GM12874 (cell line): ENCODE results near the gene CFDP1.

Experiments
- TF ChIP-seq, protein P1 (sequence below): IDR thresholded peaks from 2 replicates; pipeline ENCODE4 v1.5.1; 2011; ENCODE audit warnings: low read depth, mild to moderate bottlenecking, control low read depth, low read length, moderate library complexity; ENCODE audit not compliant: insufficient read depth

CFDP1 gene

GRCh38 chr16:75371171-75371570 is 62.1 kb downstream of the CFDP1 start:
- TF ChIP-seq, protein P1, sequence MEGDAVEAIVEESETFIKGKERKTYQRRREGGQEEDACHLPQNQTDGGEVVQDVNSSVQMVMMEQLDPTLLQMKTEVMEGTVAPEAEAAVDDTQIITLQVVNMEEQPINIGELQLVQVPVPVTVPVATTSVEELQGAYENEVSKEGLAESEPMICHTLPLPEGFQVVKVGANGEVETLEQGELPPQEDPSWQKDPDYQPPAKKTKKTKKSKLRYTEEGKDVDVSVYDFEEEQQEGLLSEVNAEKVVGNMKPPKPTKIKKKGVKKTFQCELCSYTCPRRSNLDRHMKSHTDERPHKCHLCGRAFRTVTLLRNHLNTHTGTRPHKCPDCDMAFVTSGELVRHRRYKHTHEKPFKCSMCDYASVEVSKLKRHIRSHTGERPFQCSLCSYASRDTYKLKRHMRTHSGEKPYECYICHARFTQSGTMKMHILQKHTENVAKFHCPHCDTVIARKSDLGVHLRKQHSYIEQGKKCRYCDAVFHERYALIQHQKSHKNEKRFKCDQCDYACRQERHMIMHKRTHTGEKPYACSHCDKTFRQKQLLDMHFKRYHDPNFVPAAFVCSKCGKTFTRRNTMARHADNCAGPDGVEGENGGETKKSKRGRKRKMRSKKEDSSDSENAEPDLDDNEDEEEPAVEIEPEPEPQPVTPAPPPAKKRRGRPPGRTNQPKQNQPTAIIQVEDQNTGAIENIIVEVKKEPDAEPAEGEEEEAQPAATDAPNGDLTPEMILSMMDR: no peak

DNA sequence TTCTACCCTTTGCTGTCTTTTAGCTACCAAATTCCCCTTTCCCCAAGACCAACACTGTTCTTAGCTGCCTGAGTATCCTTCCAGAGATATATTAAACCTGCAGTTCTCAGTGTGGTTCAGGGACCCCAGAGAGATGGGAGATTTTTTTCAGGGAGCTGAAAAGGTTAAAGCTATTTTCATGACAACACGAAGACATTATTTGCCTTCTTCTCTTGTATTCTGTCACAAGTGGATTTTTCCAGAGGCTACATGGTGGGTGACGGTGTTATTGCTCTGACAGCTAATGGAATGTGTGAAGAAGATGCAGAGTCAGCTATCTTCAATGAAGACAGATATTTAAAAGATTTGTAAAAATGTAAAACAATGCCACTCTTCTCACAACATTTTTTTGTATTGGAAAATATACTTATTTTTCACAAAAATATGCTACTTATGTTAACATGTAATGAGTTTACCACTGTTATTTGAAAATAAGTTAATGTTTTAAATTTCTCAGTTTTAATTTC is 69.0 kb downstream of the CFDP1 start:
- TF ChIP-seq, protein P1: no peak

- TF ChIP-seq, protein P1: no peak
These were observed 70.5 kb downstream of the CFDP1 start for GRCh38 chr16:75362846-75363245.

GRCh38 chr16:75361936-75362335 is 71.4 kb downstream of the CFDP1 start:
- TF ChIP-seq, protein P1: no peak

GRCh38 chr16:75354170-75354569 is 79.1 kb downstream of the CFDP1 start:
- TF ChIP-seq, protein P1: no peak

DNA sequence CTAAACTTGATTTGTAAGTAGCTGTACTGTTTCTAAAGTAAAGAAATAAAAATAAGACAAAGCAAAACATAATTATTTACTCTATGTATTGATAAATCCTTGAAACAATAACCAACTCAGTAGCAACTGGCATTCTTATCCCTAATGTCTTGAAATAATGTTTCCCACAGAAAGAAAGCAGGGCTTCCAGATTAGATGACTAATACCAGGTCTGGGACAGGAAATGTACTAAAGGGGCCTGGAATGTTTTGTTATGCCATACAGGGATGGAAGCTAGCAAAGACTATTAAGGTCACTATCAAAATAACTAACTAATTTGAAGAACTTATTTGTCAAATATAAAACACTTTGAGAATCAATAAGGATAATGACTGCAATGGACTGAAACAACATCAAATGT is 82.1 kb downstream of the CFDP1 start:
- TF ChIP-seq, protein P1: no peak

DNA sequence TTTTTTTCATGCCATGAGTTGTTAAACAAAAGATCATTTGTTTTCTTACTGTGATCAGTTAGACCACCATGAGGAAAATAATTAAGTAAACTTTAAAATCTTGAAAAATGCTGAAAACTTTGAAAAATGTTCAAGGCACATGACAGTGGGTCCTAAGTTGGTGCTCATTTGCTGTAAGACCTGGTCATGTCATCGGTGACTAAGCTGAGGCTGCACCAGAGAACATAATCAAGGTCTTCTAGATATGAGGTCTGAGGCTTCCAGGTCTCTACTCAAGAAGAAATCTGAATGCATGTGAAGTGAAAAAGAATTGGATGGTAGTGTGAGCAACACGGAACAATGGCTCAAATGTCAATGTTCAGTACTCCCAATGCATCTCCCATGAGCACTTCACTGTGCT is 87.6 kb downstream of the CFDP1 start:
- TF ChIP-seq, protein P1: no peak

DNA sequence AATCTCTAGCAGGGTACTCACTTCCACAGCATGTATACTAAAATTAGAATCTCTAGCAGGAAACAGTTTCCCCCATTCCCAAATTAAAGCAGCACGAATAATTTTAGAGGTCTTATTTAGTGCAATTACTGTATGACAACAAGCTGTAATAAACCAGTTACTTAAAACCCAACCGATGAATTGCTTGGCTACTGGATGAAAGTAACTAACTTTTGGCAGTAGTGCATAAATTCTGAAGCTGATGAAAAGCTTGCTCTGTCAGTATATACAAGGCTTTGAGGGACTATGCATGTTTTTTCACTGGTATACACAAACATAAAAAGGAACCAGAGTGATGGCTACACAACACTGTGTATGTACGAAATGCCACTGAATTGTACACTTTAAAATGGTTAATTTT is 89.4 kb downstream of the CFDP1 start:
- TF ChIP-seq, protein P1: no peak
